ENCODE data around the gene GAB2. TPM values are rescaled to one million over a fixed set of nuclear protein-coding genes. Genes with fewer than 3 reads are reported as not detected.

The GAB2 gene
- total RNA-seq, 4 donors from 2014 or later = 22.5 to 32.8 (median 30.1) TPM

DNA sequence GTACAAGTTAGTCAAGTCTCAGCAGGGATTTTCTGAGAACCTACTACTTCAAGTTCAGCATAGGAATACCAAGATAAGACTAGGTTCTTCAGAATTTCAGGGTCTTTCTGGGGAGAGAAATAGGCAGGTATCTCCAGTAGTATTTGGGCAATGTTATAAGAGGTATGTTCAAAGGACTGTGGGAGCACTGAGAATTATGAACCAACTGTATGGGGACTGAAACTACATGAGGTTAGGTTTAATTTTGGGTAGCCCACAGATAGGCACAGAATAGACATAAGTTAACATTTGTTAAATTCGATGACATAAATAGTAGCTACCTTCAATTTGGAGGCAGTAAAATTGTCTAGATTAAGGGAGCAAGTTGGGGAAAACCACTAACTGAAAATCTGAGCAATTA lies 9.2 kb upstream of the GAB2 start:
- no peak overlapping the region for H3K4me3 ChIP-seq (ENCODE audit: low read depth, poor library complexity, severe bottlenecking)
- no peak for TF ChIP-seq POLR2A (IDR thresholded peaks at IDR 0.05)
- TF ChIP-seq, protein P1, sequence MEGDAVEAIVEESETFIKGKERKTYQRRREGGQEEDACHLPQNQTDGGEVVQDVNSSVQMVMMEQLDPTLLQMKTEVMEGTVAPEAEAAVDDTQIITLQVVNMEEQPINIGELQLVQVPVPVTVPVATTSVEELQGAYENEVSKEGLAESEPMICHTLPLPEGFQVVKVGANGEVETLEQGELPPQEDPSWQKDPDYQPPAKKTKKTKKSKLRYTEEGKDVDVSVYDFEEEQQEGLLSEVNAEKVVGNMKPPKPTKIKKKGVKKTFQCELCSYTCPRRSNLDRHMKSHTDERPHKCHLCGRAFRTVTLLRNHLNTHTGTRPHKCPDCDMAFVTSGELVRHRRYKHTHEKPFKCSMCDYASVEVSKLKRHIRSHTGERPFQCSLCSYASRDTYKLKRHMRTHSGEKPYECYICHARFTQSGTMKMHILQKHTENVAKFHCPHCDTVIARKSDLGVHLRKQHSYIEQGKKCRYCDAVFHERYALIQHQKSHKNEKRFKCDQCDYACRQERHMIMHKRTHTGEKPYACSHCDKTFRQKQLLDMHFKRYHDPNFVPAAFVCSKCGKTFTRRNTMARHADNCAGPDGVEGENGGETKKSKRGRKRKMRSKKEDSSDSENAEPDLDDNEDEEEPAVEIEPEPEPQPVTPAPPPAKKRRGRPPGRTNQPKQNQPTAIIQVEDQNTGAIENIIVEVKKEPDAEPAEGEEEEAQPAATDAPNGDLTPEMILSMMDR (IDR thresholded peaks at IDR 0.05) = no peak
- no peak for DNase-seq (ENCODE audit: low spot score in 2 of 2)
- intact Hi-C loops (cut with DNase I; ENCODE audit: low total_unique reads) = no loop called here
- 89 to 91% methylated on average over 1 of the region's 1 CpG for WGBS, 2 donors

DNA sequence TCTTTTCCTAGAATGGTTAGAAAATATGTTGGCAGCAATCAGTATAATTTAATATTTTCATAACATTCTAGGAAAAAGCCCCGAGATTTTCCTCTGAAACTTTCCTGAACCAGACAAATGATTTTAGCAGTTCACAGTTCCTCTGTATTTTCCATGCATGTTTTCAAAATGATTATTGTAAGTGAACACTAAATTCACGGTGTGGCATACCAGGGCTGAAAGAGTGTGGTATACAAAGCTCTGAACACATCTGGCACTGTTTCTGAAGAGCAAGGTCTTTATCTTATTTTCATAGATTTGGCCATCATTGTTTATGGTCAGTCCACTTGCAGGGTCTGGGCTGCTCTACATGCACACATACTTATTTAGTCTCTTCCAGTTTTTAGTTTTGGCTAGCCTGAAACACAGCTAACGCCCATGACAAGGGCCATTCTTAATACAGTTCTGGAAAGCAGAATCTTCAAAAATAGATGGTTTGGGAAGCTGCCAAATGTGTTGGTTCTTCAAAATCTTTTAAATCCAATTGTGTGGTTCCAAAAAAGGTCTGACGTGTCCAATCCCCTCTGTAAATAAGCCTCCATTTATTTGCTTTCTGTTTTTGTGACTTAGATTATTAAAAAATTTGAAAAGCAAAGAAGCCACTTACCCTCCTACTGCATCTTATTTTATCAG lies 7.9 kb upstream of the GAB2 start:
- intact Hi-C loops (cut with DNase I; ENCODE audit: low total_unique reads) = no loop called here
- 42 to 48% methylated on average over 4 of the region's 4 CpGs for WGBS, 2 donors
- no peak for DNase-seq (ENCODE audit: low spot score in 2 of 2)
- no peak for TF ChIP-seq POLR2A (IDR thresholded peaks at IDR 0.05)
- TF ChIP-seq, protein P1 (IDR thresholded peaks at IDR 0.05) = no peak
- H3K4me3 ChIP-seq (ENCODE audit: low read depth, poor library complexity, severe bottlenecking) = no peak overlapping the region

DNA sequence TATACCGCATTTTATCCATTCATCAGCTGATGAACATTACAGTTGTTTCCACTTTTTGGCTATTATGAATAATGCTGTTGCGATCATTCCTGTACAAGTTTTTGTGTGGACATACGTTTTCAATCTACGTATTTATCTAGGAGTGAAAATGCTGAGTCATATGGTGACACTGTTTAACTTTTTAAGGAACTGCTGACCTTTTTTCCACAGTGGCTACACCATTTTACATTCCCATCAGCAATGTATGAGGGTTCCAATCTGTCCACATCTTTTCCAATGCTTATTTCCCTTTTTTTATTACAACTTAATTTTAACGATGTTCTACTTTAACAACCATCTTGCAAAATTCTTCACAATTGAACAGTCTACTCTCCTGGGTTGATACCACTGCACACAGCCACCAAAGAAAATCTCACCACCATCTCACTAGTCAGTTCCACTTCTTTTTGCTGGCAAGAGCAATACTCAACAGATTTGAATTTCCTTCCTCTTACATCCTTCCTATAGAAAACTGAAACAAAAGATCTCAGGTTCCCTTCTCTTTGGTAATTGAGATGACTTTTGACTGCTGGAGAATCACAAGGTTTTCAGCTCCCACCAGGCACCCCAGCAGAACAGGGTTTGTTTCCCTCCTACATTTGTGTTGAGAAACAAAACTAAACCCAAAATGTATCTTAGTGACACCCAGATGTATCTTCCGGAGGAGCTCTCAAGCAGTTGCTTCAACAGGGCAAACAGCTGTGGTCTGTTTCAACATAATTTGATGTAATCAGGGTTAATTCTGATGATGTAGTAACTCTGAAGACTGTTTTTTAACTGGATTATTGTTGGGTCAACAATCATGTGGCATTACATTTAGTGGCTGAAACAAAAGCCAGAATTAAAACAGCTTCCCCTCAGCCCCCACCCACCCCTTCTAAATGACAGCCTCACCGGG lies 7.0 kb upstream of the GAB2 start:
- no peak for TF ChIP-seq POLR2A (IDR thresholded peaks at IDR 0.05)
- TF ChIP-seq, protein P1 (IDR thresholded peaks at IDR 0.05) = no peak
- intact Hi-C loops (cut with DNase I; ENCODE audit: low total_unique reads) = no loop called here
- no peak for DNase-seq (ENCODE audit: low spot score in 2 of 2)
- 66 to 72% methylated on average over 7 of the region's 7 CpGs for WGBS, 2 donors
- H3K4me3 ChIP-seq (ENCODE audit: low read depth, poor library complexity, severe bottlenecking) = no peak overlapping the region

DNA sequence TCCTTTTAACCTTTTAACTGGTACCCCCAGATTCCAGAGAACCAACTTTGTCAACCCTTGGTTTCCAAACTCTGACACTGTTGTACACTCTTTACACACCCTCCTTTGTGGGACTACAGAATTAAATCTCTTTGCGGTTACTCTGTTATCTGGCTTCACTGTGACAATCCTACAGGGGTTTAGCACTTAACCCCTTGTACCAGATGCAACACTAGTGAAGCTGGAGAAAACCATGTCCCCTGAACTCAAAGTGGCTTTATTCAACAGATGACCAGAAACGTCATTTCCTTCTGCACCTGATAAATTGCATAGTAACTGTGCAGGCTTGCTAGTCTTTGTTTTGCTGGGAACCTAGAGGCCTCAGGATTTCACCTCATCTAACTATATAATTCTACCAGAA lies 5.6 kb upstream of the GAB2 start:
- intact Hi-C loops (cut with DNase I; ENCODE audit: low total_unique reads) = no loop called here

DNA sequence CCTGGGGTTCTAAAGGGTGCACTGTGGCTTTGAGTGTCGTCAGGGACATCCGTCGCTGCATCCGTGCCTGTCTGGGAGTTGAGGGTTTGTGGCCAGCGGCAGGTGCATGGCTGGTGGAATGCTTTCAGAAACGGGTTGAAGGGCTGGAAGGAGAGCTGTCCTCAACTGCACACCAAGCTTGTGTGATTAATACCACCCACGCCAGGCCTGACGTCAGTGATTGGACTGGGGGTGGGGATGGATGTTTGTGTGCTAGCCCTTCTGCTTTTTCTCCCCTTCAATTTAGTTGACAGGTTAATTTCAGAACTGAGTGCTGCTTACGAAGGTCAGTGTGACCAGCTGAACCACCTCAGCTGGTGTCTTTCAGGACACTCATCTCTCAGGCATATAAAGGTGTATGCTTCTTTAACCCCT lies 3.2 kb upstream of the GAB2 start:
- DNase-seq (ENCODE audit: low spot score in 2 of 2) = peak in 1 of 2 donors; percentile 90
- H3K4me3 ChIP-seq (ENCODE audit: low read depth, poor library complexity, severe bottlenecking) = no peak overlapping the region
- TF ChIP-seq POLR2A (IDR thresholded peaks at IDR 0.05) = no peak
- TF ChIP-seq, protein P1 (IDR thresholded peaks at IDR 0.05) = no peak
- 23 to 32% methylated on average over 5 to 9 of the region's 9 CpGs for WGBS, 2 donors
- intact Hi-C loops (cut with DNase I; ENCODE audit: low total_unique reads) = no loop called here

More for the DNA sequence above, 5.6 kb upstream of the GAB2 start:
- TF ChIP-seq POLR2A (IDR thresholded peaks at IDR 0.05) = no peak
- TF ChIP-seq, protein P1 (IDR thresholded peaks at IDR 0.05) = no peak
- 75 to 84% methylated on average over 2 of the region's 2 CpGs for WGBS, 2 donors
- H3K4me3 ChIP-seq (ENCODE audit: low read depth, poor library complexity, severe bottlenecking) = no peak overlapping the region
- DNase-seq (ENCODE audit: low spot score in 2 of 2) = no peak

Data from lower leg skin (tissue), 4 donors.